H1 (cell line): ENCODE results near the gene ZNF202. TPM values are rescaled to one million over a fixed set of nuclear protein-coding genes. Genes with fewer than 3 reads are reported as not detected.

Experiments
- CTCF ChIA-PET: fragments of 300-600 bp; sonication (Branson Sonifier 250); formaldehyde crosslinking; loops from one replicate; lab custom pipeline; 2021; ENCODE audit not compliant: partially characterized antibody; lab: Charles Lee
- POLR2A ChIA-PET: fragments of 300-600 bp; sonication (Branson Sonifier 250); formaldehyde crosslinking; loops from one replicate; lab custom pipeline; 2021; ENCODE audit warnings: inconsistent platforms; ENCODE audit not compliant: partially characterized antibody; lab: Charles Lee
- DNase-seq, 2 experiments: peaks; one replicate each; pipeline versions ENCODE4 v3.0.0 to v3.0.0-alpha.2; 2010 to 2022; ENCODE audit warnings: low spot score in 2 of 2, low read depth in 1 of 2, mixed read lengths in 1 of 2
- FAIRE-seq: peaks from 2 replicates; lab custom pipeline; 2011; peaks lifted over from hg19 to GRCh38; lab: Jason Lieb, UNC
- H2AFZ ChIP-seq: 2 replicates; pipeline ENCODE4 v1.8.1; 2012; ENCODE audit warnings: low read length, inconsistent platforms
- H2AK5ac ChIP-seq: 2 replicates; pipeline ENCODE4 v1.6.1; 2013; ENCODE audit warnings: low read depth, low read length
- H2BK120ac ChIP-seq: replicated peaks from 2 replicates; pipeline ENCODE3; 2013; ENCODE audit warnings: low read depth, low read length, inconsistent platforms
- H2BK12ac ChIP-seq: 2 replicates; pipeline ENCODE4 v1.6.1; 2013; ENCODE audit warnings: low read depth, low read length
- H2BK15ac ChIP-seq: 2 replicates; pipeline ENCODE4 v1.6.1; 2013; ENCODE audit warnings: low read length
- H2BK20ac ChIP-seq: 2 replicates; pipeline ENCODE4 v1.6.1; 2013; ENCODE audit warnings: low read length
- H2BK5ac ChIP-seq: 2 replicates; pipeline ENCODE4 v1.6.1; 2013; ENCODE audit warnings: low read depth, low read length
- H3K14ac ChIP-seq: 2 replicates; pipeline ENCODE4 v1.6.1; 2013; ENCODE audit warnings: inconsistent platforms; ENCODE audit not compliant: insufficient read length
- H3K18ac ChIP-seq: 2 replicates; pipeline ENCODE4 v1.6.1; 2013; ENCODE audit warnings: low read length; ENCODE audit errors: extremely low read depth
- H3K23ac ChIP-seq: 2 replicates; pipeline ENCODE4 v1.6.1; 2013; ENCODE audit warnings: inconsistent platforms; ENCODE audit not compliant: insufficient read length
- H3K23me2 ChIP-seq: 2 replicates; pipeline ENCODE4 v1.6.1; 2013; ENCODE audit warnings: low read depth, low read length
- H3K27ac ChIP-seq: 2 replicates; pipeline ENCODE4 v1.6.1; 2011; ENCODE audit warnings: low read depth, low read length, inconsistent platforms
- H3K27me3 ChIP-seq, 4 experiments: replicated peaks in 1 of 4; 1 replicate in 1 of 4; 2 replicates in 3 of 4; pipeline versions ENCODE4 v1.6.1 to v1.8.1; 2011 to 2013; ENCODE audit warnings: low read length in 3 of 4, mild to moderate bottlenecking in 3 of 4, inconsistent platforms in 2 of 4, mixed read lengths in 2 of 4, moderate library complexity in 1 of 4; ENCODE audit not compliant: control insufficient read depth in 3 of 4, insufficient read depth in 3 of 4; ENCODE audit errors: extremely low read depth in 1 of 4
- H3K36me3 ChIP-seq, 4 experiments: 2 replicates each; pipeline versions ENCODE4 v1.6.1 to v1.8.1; 2011 to 2013; ENCODE audit warnings: mild to moderate bottlenecking in 4 of 4, low read length in 3 of 4, moderate library complexity in 2 of 4, control low read depth in 1 of 4, inconsistent platforms in 1 of 4; ENCODE audit not compliant: insufficient read depth in 4 of 4, control insufficient read depth in 2 of 4
- H3K4ac ChIP-seq: replicated peaks from 2 replicates; pipeline ENCODE3; 2013; ENCODE audit warnings: low read length, low read depth, mixed read lengths, inconsistent platforms; ENCODE audit not compliant: insufficient read length
- H3K4me1 ChIP-seq, 4 experiments: replicated peaks in 1 of 4; 1 replicate in 1 of 4; 2 replicates in 3 of 4; pipeline versions ENCODE4 v1.6.1 to v1.8.1; 2011 to 2013; ENCODE audit warnings: low read length in 3 of 4, inconsistent platforms in 2 of 4, mixed read lengths in 1 of 4; ENCODE audit not compliant: insufficient read depth in 4 of 4, control insufficient read depth in 3 of 4
- H3K4me2 ChIP-seq, 2 experiments: 2 replicates each; pipeline versions ENCODE4 v1.6.1 to v1.8.1; 2011 to 2013; ENCODE audit warnings: low read depth in 2 of 2, low read length in 2 of 2, control low read depth in 1 of 2, inconsistent platforms in 1 of 2, mild to moderate bottlenecking in 1 of 2; ENCODE audit not compliant: insufficient read depth in 1 of 2
- H3K4me3 ChIP-seq, 4 experiments: fragments of 200-600, 300-600 bp in 1 of 4; sonication (generic), shearing (Covaris generic), sonication (Bioruptor Twin) in 1 of 4; 2 replicates each; pipeline versions ENCODE4 v1.5.1 to v1.8.1; 2011 to 2016; ENCODE audit warnings: low read length in 4 of 4, low read depth in 3 of 4, control low read depth in 2 of 4, inconsistent platforms in 2 of 4, mild to moderate bottlenecking in 2 of 4, mixed read lengths in 1 of 4, moderate library complexity in 1 of 4; ENCODE audit not compliant: insufficient read depth in 2 of 4; ENCODE audit errors: extremely low read depth in 1 of 4
- H3K56ac ChIP-seq: replicated peaks from 2 replicates; pipeline ENCODE3; 2013; ENCODE audit warnings: low read depth, mild to moderate bottlenecking, mixed read lengths, low read length, inconsistent platforms; ENCODE audit not compliant: insufficient read length
- H3K79me1 ChIP-seq: 2 replicates; pipeline ENCODE4 v1.6.1; 2013; ENCODE audit warnings: low read depth, low read length, control low read depth
- H3K79me2 ChIP-seq, 2 experiments: 2 replicates each; pipeline versions ENCODE4 v1.6.1 to v1.8.1; 2012 to 2013; ENCODE audit warnings: low read length in 2 of 2, mild to moderate bottlenecking in 2 of 2, inconsistent platforms in 1 of 2; ENCODE audit not compliant: insufficient read depth in 2 of 2, control insufficient read depth in 1 of 2
- H3K9ac ChIP-seq, 4 experiments: replicated peaks in 1 of 4; 1 replicate in 1 of 4; 2 replicates in 3 of 4; pipeline versions ENCODE4 v1.6.1 to v1.8.1; 2011 to 2013; ENCODE audit warnings: low read depth in 3 of 4, low read length in 3 of 4, control low read depth in 2 of 4, mild to moderate bottlenecking in 2 of 4, moderate library complexity in 2 of 4, inconsistent platforms in 1 of 4; ENCODE audit errors: extremely low read depth in 1 of 4
- H3K9me3 ChIP-seq, 2 experiments: 2 replicates each; pipeline versions ENCODE4 v1.6.1 to v1.8.1; 2012 to 2013; ENCODE audit warnings: mild to moderate bottlenecking in 2 of 2, moderate library complexity in 2 of 2, control low read depth in 1 of 2, inconsistent platforms in 1 of 2, low read depth in 1 of 2, low read length in 1 of 2, mixed read lengths in 1 of 2; ENCODE audit not compliant: insufficient read depth in 2 of 2
- H4K20me1 ChIP-seq, 2 experiments: replicated peaks in 1 of 2; 2 replicates each; pipeline versions ENCODE3 to v1.8.1; 2011 to 2013; ENCODE audit warnings: inconsistent platforms in 2 of 2, low read length in 2 of 2, mild to moderate bottlenecking in 1 of 2; ENCODE audit not compliant: insufficient read depth in 2 of 2, control insufficient read depth in 1 of 2
- H4K5ac ChIP-seq: 2 replicates; pipeline ENCODE4 v1.6.1; 2013; ENCODE audit warnings: low read length, low read depth, mixed read lengths, inconsistent platforms; ENCODE audit not compliant: insufficient read length
- H4K8ac ChIP-seq: 2 replicates; pipeline ENCODE4 v1.8.0; 2013; ENCODE audit warnings: mild to moderate bottlenecking, moderate library complexity, low read length, inconsistent platforms; ENCODE audit not compliant: insufficient read depth; ENCODE audit errors: extremely low read depth
- H4K91ac ChIP-seq: replicated peaks from 2 replicates; pipeline ENCODE3; 2013; ENCODE audit warnings: low read length, mixed read lengths, inconsistent platforms; ENCODE audit not compliant: insufficient read length
- CHD2 ChIP-seq: IDR thresholded peaks from 2 replicates; pipeline ENCODE4 v1.6.1; 2012; ENCODE audit warnings: low read length, improper control_type of control experiment
- KDM1A ChIP-seq: fragments of 200-600, 300-600 bp; sonication (generic); IDR thresholded peaks from 2 replicates; pipeline ENCODE4 v1.7.1; 2016; ENCODE audit warnings: mild to moderate bottlenecking, low read length, borderline replicate concordance
- KDM4A ChIP-seq: IDR thresholded peaks from one replicate; pipeline ENCODE4 v1.7.1; 2012; ENCODE audit warnings: low read depth, mild to moderate bottlenecking, moderate library complexity, low read length, inconsistent platforms; ENCODE audit not compliant: severe bottlenecking
- KDM5A ChIP-seq: fragments of 200-600 bp; IDR thresholded peaks from 2 replicates; pipeline ENCODE4 v1.7.1; 2012; ENCODE audit warnings: mild to moderate bottlenecking, low read length, inconsistent platforms, mixed read lengths
- NANOG ChIP-seq: IDR thresholded peaks from 2 replicates; pipeline ENCODE4 v1.6.1; 2011; ENCODE audit warnings: low read length, low read depth, mild to moderate bottlenecking, inconsistent platforms; ENCODE audit not compliant: insufficient read depth, poor library complexity, severe bottlenecking
- POLR2A ChIP-seq, 2 experiments: IDR thresholded peaks; 1 replicate in 1 of 2; 2 replicates in 1 of 2; pipeline ENCODE4 v1.6.1; 2011; ENCODE audit warnings: low read depth in 2 of 2, low read length in 2 of 2, mild to moderate bottlenecking in 2 of 2; ENCODE audit errors: control extremely low read depth in 1 of 2
- SUZ12 ChIP-seq: fragments of 200-600 bp; sonication (generic); IDR thresholded peaks from 2 replicates; pipeline ENCODE4 v1.6.1; 2012; ENCODE audit warnings: mild to moderate bottlenecking, inconsistent platforms, low read length, moderate library complexity, mixed read lengths
- TAF1 ChIP-seq: IDR thresholded peaks from 2 replicates; pipeline ENCODE4 v1.6.1; 2011; ENCODE audit warnings: mild to moderate bottlenecking, low read depth, low read length
- ZNF274 ChIP-seq: IDR thresholded peaks from 2 replicates; pipeline ENCODE4 v1.7.0; 2012; ENCODE audit warnings: low read length, borderline replicate concordance; ENCODE audit errors: extremely low read depth
- WGBS, 2 experiments: shearing (Covaris generic) in 1 of 2; methylation state at CpG; one replicate each; pipeline versions ENCODE4 v1.1.6 to v1.1.7; 2013 to 2015; ENCODE audit warnings: low lambda C conversion rate in 2 of 2, mixed read lengths in 2 of 2, inconsistent platforms in 1 of 2, low coverage in 1 of 2, missing lambda C conversion rate in 1 of 2; ENCODE audit not compliant: insufficient replicate concordance in 2 of 2, insufficient coverage in 1 of 2, insufficient read length in 1 of 2; ENCODE audit errors: extremely low coverage in 1 of 2, missing lambda C conversion rate in 1 of 2; 5-methylcytosine and 5-hydroxymethylcytosine counted together
- polyA plus RNA-seq, 7 experiments: library from polyadenylated mRNA; depleted of rRNA in 3 of 7; stranded (reverse) in 5 of 7; unstranded in 2 of 7; fragments of >200 nt in 5 of 7; fragments of 200-250 nt in 2 of 7; gene quantifications; 1 replicate in 5 of 7; 2 replicates in 1 of 7; 4 replicates in 1 of 7; pipeline versions ENCODE4 v1.2.1 to v1.2.3, GENCODE V29; 2011 to 2013; ENCODE audit warnings: missing spikeins in 2 of 7, mixed read lengths in 2 of 7
- total RNA-seq: library from RNA; stranded (reverse); fragmentation: NEBNext Ultra II Directional; extraction: Animal tissue kit (Norgen Biotek cat#: 25700); gene quantifications from 2 replicates; pipeline ENCODE4 v1.2.1, GENCODE V29; 2021
- TF ChIP-seq, protein P1 (sequence below): IDR thresholded peaks from 2 replicates; pipeline ENCODE4 v1.6.1; 2011; ENCODE audit warnings: low read depth, mild to moderate bottlenecking, low read length; ENCODE audit not compliant: insufficient read depth

The ZNF202 gene
- total and polyA plus RNA-seq, 2 of the 8 experiments (the other 6 are each of a cell fraction or from before 2014, with no cell fraction given): 14.1 to 33.9 TPM

DNA sequence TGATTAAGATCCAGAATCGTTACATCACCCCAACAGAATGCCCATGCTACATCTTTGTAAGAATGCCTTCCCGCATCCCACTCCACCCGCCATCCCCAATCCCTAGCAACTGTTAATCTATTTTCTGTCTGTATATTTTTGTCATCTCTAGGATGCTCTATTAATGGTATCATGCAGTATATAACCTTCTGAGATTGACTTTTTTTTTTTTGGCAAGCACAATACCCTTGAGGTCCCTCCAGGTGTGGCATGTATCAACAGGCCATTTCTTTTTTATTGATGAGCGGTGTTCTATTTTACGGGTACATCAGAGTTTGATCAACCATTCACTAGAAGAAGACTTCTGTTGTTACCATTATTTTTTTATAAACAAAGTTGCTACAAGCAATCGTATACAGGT lies 56.9 kb downstream of the ZNF202 start:
- POLR2A ChIA-PET: interaction anchor here (0.5 kb wide), 1 partner anchor 485 kb away, joined by 3 read pairs; no protein-coding TSS in a partner anchor
- no peak overlapping the region for H3K4me3 ChIP-seq
- no peak overlapping the region for H3K14ac ChIP-seq
- H3K79me1 ChIP-seq: no peaks in the 10 kb centered on the region
- H3K9ac ChIP-seq: no peak overlapping the region
- H3K4me2 ChIP-seq: no peak overlapping the region
- H4K20me1 ChIP-seq: no peaks in the 10 kb centered on the region
- H3K79me2 ChIP-seq: no peaks in the 10 kb centered on the region
- no peak overlapping the region for H2BK20ac ChIP-seq
- H4K8ac ChIP-seq: no peak overlapping the region
- no peaks in the 10 kb centered on the region for H3K23me2 ChIP-seq
- H2BK5ac ChIP-seq: no peak overlapping the region
- H2BK120ac ChIP-seq: no peak overlapping the region
- no peak overlapping the region for H3K23ac ChIP-seq
- H3K27me3 ChIP-seq: 0 out of 7 replicates have a peak, but pooled peaks cover 0 to 2% (median 0%) of the 10 kb centered on the region in 4 experiments
- no peak overlapping the region for H2BK15ac ChIP-seq
- H3K27ac ChIP-seq: no peak overlapping the region
- no peak overlapping the region for H2AFZ ChIP-seq
- CTCF ChIA-PET: interaction anchor here (1.5 kb wide), 1 partner anchor 10 kb away, joined by 4 read pairs; no protein-coding TSS in a partner anchor
- no peak overlapping the region for H3K4ac ChIP-seq
- H2AK5ac ChIP-seq: no peak overlapping the region
- TF ChIP-seq TAF1 (no peak), SUZ12 (no peak), ZNF274 (no peak), KDM4A (no peak), KDM5A (no peak), KDM1A (no peak), NANOG (no peak), POLR2A (IDR thresholded peaks at IDR 0.05; ENCODE audit: control extremely low read depth in 1 of 2, low read depth in 2 of 2, low read length in 2 of 2) (no peak), CHD2 (no peak)
- TF ChIP-seq, protein P1, sequence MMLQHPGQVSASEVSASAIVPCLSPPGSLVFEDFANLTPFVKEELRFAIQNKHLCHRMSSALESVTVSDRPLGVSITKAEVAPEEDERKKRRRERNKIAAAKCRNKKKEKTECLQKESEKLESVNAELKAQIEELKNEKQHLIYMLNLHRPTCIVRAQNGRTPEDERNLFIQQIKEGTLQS: no peak
- TF ChIP-seq, all 59 proteins: peak for 0
- DNase-seq: no peak
- WGBS, 2 experiments: 92% methylated on average over 6 of the region's 6 CpGs; no CpG with 5 or more reads in 1 of the 2 experiments
- Histone ChIP-seq H3K18ac (no peak overlapping the region), H3K36me3 (no peaks in the 10 kb centered on the region), H2BK12ac (no peak overlapping the region), H3K56ac (no peak overlapping the region), H4K5ac (no peak overlapping the region), H3K4me1 (no peaks in the 10 kb centered on the region), H4K91ac (no peak overlapping the region), H3K9me3 (no peaks in the 10 kb centered on the region)
- no peak for FAIRE-seq
